Measurements from ENCODE around the gene ANKRD62.
"Not testable (repeated sequence)": the region's sequence is repeated elsewhere in the genome, so short reads cannot be mapped to it uniquely, and the experiment has no call there.

Gene ANKRD62

GRCh38 chr18:12066910-12067511, 26.6 kb upstream of the ANKRD62 start:
- no peak for DNase-seq (ENCODE audit: low read depth in 2 of 2)

GRCh38 chr18:12067671-12068070, 26.0 kb upstream of the ANKRD62 start:
- DNase-seq (ENCODE audit: low read depth in 2 of 2): no peak

GRCh38 chr18:12068316-12068949, 25.2 kb upstream of the ANKRD62 start:
- DNase-seq (ENCODE audit: low read depth in 2 of 2): not testable (repeated sequence)

- no peak for DNase-seq (ENCODE audit: low read depth in 2 of 2)
Observed at GRCh38 chr18:12068950-12069320, 24.7 kb upstream of the ANKRD62 start.

- DNase-seq (ENCODE audit: low read depth in 2 of 2): not testable (repeated sequence)
Observed at GRCh38 chr18:12071066-12071465, 22.6 kb upstream of the ANKRD62 start.

- DNase-seq (ENCODE audit: low read depth in 2 of 2): no peak
Observed at GRCh38 chr18:12072996-12073395, 20.6 kb upstream of the ANKRD62 start.

GRCh38 chr18:12074736-12075135, 18.9 kb upstream of the ANKRD62 start:
- DNase-seq (ENCODE audit: low read depth in 2 of 2): no peak

GRCh38 chr18:12076424-12077140, 17.1 kb upstream of the ANKRD62 start:
- DNase-seq (ENCODE audit: low read depth in 2 of 2): peak in 1 of 2 donors; percentile 4

GRCh38 chr18:12077994-12078393, 15.6 kb upstream of the ANKRD62 start:
- DNase-seq (ENCODE audit: low read depth in 2 of 2): not testable (repeated sequence)

GRCh38 chr18:12079491-12080237, 14.0 kb upstream of the ANKRD62 start:
- no peak for DNase-seq (ENCODE audit: low read depth in 2 of 2)

- no peak for DNase-seq (ENCODE audit: low read depth in 2 of 2)
Observed at GRCh38 chr18:12085136-12085535, 8.5 kb upstream of the ANKRD62 start.

GRCh38 chr18:12085786-12086185, 7.9 kb upstream of the ANKRD62 start:
- DNase-seq (ENCODE audit: low read depth in 2 of 2): no peak

- no peak for DNase-seq (ENCODE audit: low read depth in 2 of 2)
Observed at GRCh38 chr18:12086249-12086648, 7.4 kb upstream of the ANKRD62 start.

- no peak for DNase-seq (ENCODE audit: low read depth in 2 of 2)
Observed at GRCh38 chr18:12086677-12087470, 6.8 kb upstream of the ANKRD62 start.

GRCh38 chr18:12087471-12088025, 6.1 kb upstream of the ANKRD62 start:
- DNase-seq (ENCODE audit: low read depth in 2 of 2): no peak

GRCh38 chr18:12088096-12088495, 5.5 kb upstream of the ANKRD62 start:
- no peak for DNase-seq (ENCODE audit: low read depth in 2 of 2)

- DNase-seq (ENCODE audit: low read depth in 2 of 2): no peak
Observed at GRCh38 chr18:12088731-12089375, 4.8 kb upstream of the ANKRD62 start.

GRCh38 chr18:12091538-12092141, 2.0 kb upstream of the ANKRD62 start:
- no peak for DNase-seq (ENCODE audit: low read depth in 2 of 2)

- DNase-seq (ENCODE audit: low read depth in 2 of 2): no peak
Observed at GRCh38 chr18:12092398-12093229, 1.0 kb upstream of the ANKRD62 start.

Data from stimulated activated CD8-positive, alpha-beta memory T cell treated with anti-CD3 and anti-CD28 coated beads, Interleukin-15, amount 100 ng/mL, for 48 hours (primary cell).